Gastrocnemius medialis (tissue), 4 donors: ENCODE data around the gene TMPO. TPM values are rescaled to one million over a fixed set of nuclear protein-coding genes. Genes with fewer than 3 reads are reported as not detected.

Source experiments
- ATAC-seq, 2 donors: fragments of 150-250 bp; one replicate each; pipeline ENCODE4 v1.9.1; 2016
- DNase-seq, 2 donors: peaks; one replicate each; pipeline ENCODE4 v3.0.0-alpha.2; 2019
- H3K27ac ChIP-seq, 4 donors: fragments of 200-600 bp; sonication (generic); 1 replicate in 1 of 4; 2 replicates in 3 of 4; pipeline ENCODE4 v1.5.1; 2016 to 2018; ENCODE audit warnings: mild to moderate bottlenecking in 2 of 4, moderate library complexity in 1 of 4
- H3K27me3 ChIP-seq, 3 donors: fragments of 200-600 bp; sonication (generic) in 2 of 3; 1 replicate in 1 of 3; 2 replicates in 2 of 3; pipeline versions ENCODE4 v1.5.1 to v1.6.0; 2016 to 2019; ENCODE audit warnings: mild to moderate bottlenecking in 1 of 3, moderate library complexity in 1 of 3
- H3K36me3 ChIP-seq, 2 donors: fragments of 200-600 bp; sonication (generic) in 1 of 2; one replicate each; pipeline ENCODE4 v1.5.1; 2017 to 2018
- H3K4me1 ChIP-seq, 2 donors: fragments of 200-600 bp; sonication (generic) in 1 of 2; one replicate each; pipeline ENCODE4 v1.5.1; 2016 to 2017; ENCODE audit warnings: mild to moderate bottlenecking in 2 of 2
- H3K4me3 ChIP-seq, 4 donors: fragments of 200-600 bp; sonication (generic) in 3 of 4; 1 replicate in 1 of 4; 2 replicates in 3 of 4; pipeline ENCODE4 v1.5.1; 2016 to 2019; ENCODE audit warnings: mild to moderate bottlenecking in 2 of 4
- H3K9me3 ChIP-seq, 3 donors: fragments of 200-600 bp; sonication (generic) in 2 of 3; 1 replicate in 1 of 3; 2 replicates in 2 of 3; pipeline ENCODE4 v1.5.1; 2016 to 2019
- POLR2A ChIP-seq, 2 donors: fragments of 450-650 bp; IDR thresholded peaks; one replicate each; pipeline ENCODE4 v1.6.1; 2017; ENCODE audit warnings: antibody characterized with exemption in 2 of 2, mild to moderate bottlenecking in 2 of 2, moderate library complexity in 2 of 2
- in situ Hi-C, 4 donors: fragments of 200-750 bp; cut with MboI; loops; one replicate each; pipeline versions ENCODE4 v1.15.0 to v1.8.0; 2017; ENCODE audit warnings: low sequenced_read_pairs in 4 of 4
- intact Hi-C: fragments of 100-400 bp; cut with DNase I; formaldehyde crosslinking; loops from one replicate; pipeline ENCODE4 v1.15.1; 2023; ENCODE audit warnings: low total_unique reads
- total RNA-seq, 4 donors: library from RNA; depleted of rRNA; stranded (reverse); fragments of >200 nt; gene quantifications; one replicate each; pipeline versions ENCODE4 v1.1.0 to v1.2.3, GENCODE V29; 2016
- TF ChIP-seq, protein P1 (sequence below), 5 experiments: fragments of 450-650 bp in 3 of 5; fragments of 200-600 bp in 2 of 5; sonication (generic) in 2 of 5; IDR thresholded peaks in 4 of 5; conservative IDR thresholded peaks in 1 of 5; 1 replicate in 4 of 5; 2 replicates in 1 of 5; pipeline ENCODE4 v1.5.1; 2016 to 2019; ENCODE audit warnings: antibody characterized with exemption in 5 of 5, mild to moderate bottlenecking in 3 of 5, moderate library complexity in 3 of 5

TMPO gene
- total RNA-seq, 4 donors from 2014 or later: 12.2 to 16.5 (median 14.2) TPM

DNA sequence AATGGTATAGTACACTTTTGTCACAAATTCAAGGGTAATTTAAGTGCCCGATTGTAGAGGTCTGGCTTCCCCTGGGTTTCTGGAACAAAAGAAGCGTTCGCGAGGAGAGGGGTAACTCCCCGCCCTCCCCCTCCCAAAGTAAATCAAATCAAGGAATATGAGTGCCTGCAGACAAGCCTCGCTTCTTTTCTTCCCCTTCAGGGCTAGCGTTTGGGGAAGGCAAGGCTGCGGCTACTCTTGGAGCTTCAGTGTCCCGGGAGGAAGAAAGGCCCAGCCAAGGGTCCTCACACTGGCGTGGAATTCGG, 456 bp upstream of the TMPO start:
- no peaks in the 10 kb centered on the region for H3K9me3 ChIP-seq
- in situ Hi-C loops (loop anchor here in 1 of 4 donors (10.0 kb wide), 1 partner anchor 80 kb away; the partner anchor contains the start of gene SLC25A3), intact Hi-C loops (loop anchor here (1.0 kb wide), 4 partner anchors 12 to 91 kb away; partner anchors contain the start of gene SLC25A3)
- no peaks in the 10 kb centered on the region for H3K27me3 ChIP-seq
- peak in 1 of 2 donors; percentile 47 for ATAC-seq
- H3K36me3 ChIP-seq: no peaks in the 10 kb centered on the region
- peaks cover 23 to 24% of the 10 kb centered on the region in 2 donors for H3K4me1 ChIP-seq
- peak overlapping the region; percentile 70 to 93 (median 89) for H3K4me3 ChIP-seq
- no peak for DNase-seq
- TF ChIP-seq, protein P1, sequence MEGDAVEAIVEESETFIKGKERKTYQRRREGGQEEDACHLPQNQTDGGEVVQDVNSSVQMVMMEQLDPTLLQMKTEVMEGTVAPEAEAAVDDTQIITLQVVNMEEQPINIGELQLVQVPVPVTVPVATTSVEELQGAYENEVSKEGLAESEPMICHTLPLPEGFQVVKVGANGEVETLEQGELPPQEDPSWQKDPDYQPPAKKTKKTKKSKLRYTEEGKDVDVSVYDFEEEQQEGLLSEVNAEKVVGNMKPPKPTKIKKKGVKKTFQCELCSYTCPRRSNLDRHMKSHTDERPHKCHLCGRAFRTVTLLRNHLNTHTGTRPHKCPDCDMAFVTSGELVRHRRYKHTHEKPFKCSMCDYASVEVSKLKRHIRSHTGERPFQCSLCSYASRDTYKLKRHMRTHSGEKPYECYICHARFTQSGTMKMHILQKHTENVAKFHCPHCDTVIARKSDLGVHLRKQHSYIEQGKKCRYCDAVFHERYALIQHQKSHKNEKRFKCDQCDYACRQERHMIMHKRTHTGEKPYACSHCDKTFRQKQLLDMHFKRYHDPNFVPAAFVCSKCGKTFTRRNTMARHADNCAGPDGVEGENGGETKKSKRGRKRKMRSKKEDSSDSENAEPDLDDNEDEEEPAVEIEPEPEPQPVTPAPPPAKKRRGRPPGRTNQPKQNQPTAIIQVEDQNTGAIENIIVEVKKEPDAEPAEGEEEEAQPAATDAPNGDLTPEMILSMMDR (IDR thresholded peaks at IDR 0.05 in 4 of 5, conservative IDR thresholded peaks at IDR 0.05 in 1 of 5): no peak
- no peak for TF ChIP-seq POLR2A (IDR thresholded peaks at IDR 0.05)
- peak overlapping the region; percentile 86 to 95 (median 93) for H3K27ac ChIP-seq

DNA sequence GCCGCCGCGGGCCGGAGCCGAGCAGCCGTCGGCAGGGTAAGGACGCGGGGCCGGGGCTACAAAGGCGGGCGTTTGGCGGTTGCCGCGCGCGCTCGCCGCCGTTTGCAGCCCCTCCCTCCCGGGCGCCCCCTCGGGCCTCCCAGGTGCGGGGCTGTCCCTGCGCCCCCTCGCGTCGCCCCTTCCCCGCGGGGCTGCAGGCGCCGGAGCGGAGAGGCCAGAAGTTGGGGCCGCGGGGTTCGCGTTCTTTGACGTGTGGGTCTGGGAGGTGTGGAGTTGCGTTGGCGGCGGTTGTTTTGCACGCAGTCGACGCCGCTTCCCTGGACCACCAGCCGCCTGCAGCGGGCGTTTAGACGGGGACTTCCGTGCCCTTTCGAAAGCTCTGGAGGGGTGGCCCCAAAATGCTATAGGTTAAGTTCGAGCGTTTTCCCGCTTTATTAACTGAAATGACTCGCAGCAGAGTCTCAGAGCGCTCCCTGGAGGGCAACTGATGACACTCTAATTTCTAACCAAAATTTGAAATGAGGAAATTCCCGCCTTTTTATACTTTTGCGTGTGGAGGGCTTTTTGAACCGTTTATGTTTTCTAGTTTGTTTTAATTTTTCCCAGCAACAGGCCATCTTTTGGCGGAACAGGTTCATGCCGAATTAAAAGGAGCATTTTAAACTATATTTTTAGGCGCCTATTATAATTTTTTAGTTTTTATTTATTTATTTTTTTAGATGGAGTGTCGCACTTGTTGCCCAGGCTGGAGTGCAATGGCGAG, 902 bp downstream of the TMPO start:
- peaks cover 24 to 26% of the 10 kb centered on the region in 2 donors for H3K4me1 ChIP-seq
- in situ Hi-C loops: loop anchor here in 1 of 4 donors (10.0 kb wide), 1 partner anchor 79 kb away; the partner anchor contains the start of gene SLC25A3
- no peaks in the 10 kb centered on the region for H3K36me3 ChIP-seq
- H3K27me3 ChIP-seq: no peaks in the 10 kb centered on the region
- intact Hi-C loops: loop anchor here (1.0 kb wide), 1 partner anchor 25 kb away; no protein-coding TSS in a partner anchor
- H3K9me3 ChIP-seq: no peaks in the 10 kb centered on the region
- TF ChIP-seq, protein P1 (IDR thresholded peaks at IDR 0.05 in 4 of 5, conservative IDR thresholded peaks at IDR 0.05 in 1 of 5): peak; percentile 64 to 84 (median 68)
- peak in 1 of 2 donors; percentile 9 for TF ChIP-seq POLR2A (IDR thresholded peaks at IDR 0.05)
- peak overlapping the region; percentile 70 to 93 (median 89) for H3K4me3 ChIP-seq
- H3K27ac ChIP-seq: peak overlapping the region; percentile 86 to 95 (median 93)
- DNase-seq (peak; percentile 47 to 52), ATAC-seq (peak; percentile 65 to 70)

DNA sequence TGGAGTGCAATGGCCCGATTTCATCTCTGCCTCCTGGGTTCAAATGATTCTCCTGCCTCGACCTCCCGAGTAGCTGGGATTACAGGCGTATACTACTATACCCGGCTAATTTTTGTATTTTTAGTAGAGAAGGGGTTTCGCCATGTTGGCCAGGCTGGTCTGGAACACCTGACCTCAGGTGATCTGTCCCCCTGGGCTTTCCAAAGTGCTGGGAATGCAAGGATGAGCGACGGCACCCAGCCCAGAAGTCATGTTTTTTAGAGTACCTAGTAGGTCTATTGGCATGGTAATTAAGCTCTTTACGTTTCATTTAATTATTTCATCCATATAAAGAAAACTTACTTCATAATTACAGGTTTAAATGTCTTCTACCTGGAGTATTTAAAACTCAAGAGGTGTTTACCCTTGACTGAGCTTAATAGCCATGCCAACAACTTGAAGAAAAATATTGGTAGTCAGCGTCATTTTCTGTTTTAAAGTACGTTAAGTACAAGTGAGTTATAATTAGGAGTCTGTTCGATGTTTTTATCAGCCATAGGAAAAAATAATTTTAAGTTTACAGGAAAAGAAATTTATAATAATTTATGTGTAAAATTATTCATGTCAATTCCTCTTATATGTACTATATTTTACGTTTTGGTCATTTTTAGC, 4.0 kb downstream of the TMPO start:
- no peak overlapping the region for H3K27ac ChIP-seq
- H3K4me3 ChIP-seq: no peak overlapping the region
- H3K9me3 ChIP-seq: no peaks in the 10 kb centered on the region
- ATAC-seq (no peak), DNase-seq (no peak)
- no peaks in the 10 kb centered on the region for H3K36me3 ChIP-seq
- in situ Hi-C loops (loop anchor here in 1 of 4 donors (10.0 kb wide), 1 partner anchor 75 kb away; the partner anchor contains the start of gene SLC25A3), intact Hi-C loops (no loop called here)
- peaks cover 17 to 20% of the 10 kb centered on the region in 2 donors for H3K4me1 ChIP-seq
- H3K27me3 ChIP-seq: no peaks in the 10 kb centered on the region
- TF ChIP-seq, protein P1 (IDR thresholded peaks at IDR 0.05 in 4 of 5, conservative IDR thresholded peaks at IDR 0.05 in 1 of 5): no peak
- no peak for TF ChIP-seq POLR2A (IDR thresholded peaks at IDR 0.05)

DNA sequence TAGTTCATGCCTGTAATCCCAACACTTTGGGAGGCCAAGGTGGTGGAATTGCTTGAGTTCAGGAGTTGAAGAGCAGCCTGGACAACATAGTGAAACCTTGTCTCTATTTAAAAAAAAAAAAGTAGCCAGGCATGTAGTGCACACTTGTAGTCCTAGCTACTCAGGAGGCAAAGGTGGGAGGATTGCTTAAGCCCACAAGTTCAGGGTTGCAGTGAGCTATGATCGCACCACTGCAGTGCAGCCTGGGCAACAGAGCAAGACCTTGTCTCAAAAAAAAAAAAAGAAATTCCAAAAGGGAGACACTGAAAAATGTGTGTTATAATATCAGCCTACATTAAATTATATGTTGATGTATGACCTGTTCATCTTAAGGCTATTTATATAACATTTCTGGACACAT, 14.7 kb downstream of the TMPO start:
- Histone ChIP-seq H3K36me3 (no peaks in the 10 kb centered on the region), H3K27me3 (no peaks in the 10 kb centered on the region), H3K4me3 (no peak overlapping the region), H3K4me1 (peaks cover 13 to 21% of the 10 kb centered on the region in 2 donors), H3K9me3 (no peaks in the 10 kb centered on the region), H3K27ac (no peak overlapping the region)
- ATAC-seq (no peak), DNase-seq (no peak)
- TF ChIP-seq POLR2A (IDR thresholded peaks at IDR 0.05): no peak
- intact Hi-C loops: loop anchor here (5.0 kb wide), 1 partner anchor 38 kb away; no protein-coding TSS in a partner anchor
- in situ Hi-C loops: no loop called here
